GM11168 (cell line): ENCODE measurements around the gene ENPP3.

Experiments used
- in situ Hi-C: fragments of 300-500 bp; cut with MboI; formaldehyde crosslinking; loops from one replicate; pipeline ENCODE4 v1.12.0; 2022; ENCODE audit warnings: low sequenced_read_pairs; ENCODE audit not compliant: unreplicated experiment

The ENPP3 gene

DNA sequence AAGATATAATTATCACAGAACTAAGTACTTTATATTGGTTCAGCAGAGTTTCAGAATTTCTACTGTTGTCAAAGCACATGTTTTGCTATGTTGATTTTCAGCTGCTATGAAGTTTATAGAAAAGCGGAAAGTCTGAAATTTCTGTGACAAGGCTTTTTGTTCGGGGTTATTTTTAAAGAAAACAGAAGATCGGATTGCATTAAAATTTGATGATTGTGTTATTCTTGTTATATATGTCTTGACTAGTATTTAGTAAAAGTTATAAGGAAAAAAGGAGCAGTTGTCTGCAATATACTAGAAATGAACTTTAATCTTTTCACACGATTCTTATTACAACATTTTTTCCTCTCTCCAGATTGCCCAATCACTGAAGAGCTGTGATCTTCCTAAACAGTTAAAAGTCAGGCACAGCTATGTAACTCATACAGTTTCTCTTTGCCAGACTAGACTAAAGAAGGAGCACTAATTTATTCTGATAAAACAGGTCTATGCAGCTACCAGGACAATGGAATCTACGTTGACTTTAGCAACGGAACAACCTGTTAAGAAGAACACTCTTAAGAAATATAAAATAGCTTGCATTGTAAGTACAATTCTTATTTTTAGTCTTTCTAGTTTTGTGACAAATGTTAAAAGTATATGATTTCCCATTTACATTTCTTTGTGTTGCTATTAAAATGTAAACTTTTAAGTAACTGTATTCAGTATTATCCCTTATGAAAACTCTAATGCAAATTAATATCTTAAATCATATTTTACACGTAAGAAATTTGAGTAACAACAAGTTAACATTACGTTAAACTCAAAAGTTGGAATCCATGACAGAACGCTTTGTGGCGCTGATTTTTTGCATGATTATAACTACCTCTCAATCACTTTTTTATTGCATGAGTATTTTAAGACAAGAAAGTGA is at the start of gene ENPP3:
TSS of gene ENPP3 (plus strand) at position 423 of the 913 bp plus-strand sequence. CDS start at position 506, 83 bp downstream.
- in situ Hi-C loops, result no loop called here

DNA sequence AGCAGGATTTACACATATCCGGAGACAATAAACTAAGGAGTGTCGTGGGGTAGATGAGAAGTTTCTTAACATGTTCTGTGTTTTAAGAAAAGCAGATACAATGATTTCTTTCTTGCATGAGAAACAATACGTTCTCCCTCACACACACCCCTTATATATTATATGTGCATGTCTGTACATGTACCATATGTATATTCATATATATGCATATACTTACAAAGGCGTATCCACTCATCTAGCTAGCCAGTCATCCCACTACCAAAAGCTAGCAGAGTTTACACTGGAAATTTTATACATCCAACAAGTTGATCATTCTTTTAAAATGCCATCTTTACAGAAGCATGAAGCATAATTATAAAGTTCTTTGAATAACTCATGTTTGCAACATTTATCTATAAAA is 49.2 kb upstream of the ENPP3 start:
- in situ Hi-C loops, result no loop called here

DNA sequence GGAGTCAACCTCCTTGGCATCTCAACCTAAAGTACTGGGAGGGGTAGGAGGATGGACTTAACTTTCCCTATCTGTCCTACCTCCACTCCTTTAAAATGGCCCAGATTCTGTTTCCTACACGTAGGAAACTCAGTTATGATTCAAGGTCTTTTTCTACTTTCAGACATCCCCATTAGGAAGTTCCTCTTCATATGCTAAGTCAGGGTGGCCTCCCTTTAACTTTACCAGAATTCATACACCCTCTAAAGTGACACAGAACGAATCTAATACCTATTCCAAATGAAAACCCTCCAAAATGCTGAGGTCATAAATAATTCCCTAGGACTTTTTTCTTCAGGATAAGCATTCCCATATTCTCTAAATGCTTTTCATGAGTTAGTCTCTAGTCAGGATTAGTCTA is 48.5 kb upstream of the ENPP3 start:
- in situ Hi-C loops, result no loop called here

DNA sequence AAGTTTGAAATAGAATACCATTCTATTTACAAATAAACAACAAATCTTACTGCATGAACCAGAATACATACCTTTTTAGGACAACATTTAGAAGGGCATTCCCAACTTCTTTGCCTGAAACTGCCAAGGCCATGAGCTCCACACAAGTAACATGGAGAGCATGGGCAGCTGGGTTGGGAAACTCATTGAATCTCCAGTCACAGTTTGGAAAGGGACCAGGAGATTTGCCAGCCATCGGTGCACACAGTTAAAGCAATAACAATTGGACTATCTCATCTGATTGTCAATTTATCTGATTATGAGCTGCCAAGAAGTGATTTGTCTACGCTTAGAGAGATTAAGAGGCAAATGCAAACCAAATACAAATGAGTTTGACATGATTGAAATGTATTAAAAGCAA is 44.2 kb upstream of the ENPP3 start:
- in situ Hi-C loops, result no loop called here

DNA sequence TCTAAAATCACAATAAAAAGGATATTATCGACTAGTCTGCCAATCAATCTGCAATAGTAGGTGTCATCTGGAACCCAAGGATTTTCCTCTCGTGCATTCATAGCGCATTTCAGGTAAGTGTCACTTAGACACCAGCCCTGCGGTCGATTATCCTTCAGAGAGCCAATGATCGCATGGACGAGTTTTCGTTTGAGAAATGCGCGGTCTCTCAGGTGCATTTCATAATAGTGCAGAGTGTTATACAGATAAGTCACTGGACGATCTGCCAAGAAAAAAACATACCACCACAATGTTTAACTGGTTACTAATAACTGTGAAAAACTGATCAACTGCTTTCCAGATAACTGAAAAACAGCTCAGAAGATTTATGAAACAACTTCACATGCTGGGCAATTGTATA is 43.0 kb upstream of the ENPP3 start:
- in situ Hi-C loops, result no loop called here

DNA sequence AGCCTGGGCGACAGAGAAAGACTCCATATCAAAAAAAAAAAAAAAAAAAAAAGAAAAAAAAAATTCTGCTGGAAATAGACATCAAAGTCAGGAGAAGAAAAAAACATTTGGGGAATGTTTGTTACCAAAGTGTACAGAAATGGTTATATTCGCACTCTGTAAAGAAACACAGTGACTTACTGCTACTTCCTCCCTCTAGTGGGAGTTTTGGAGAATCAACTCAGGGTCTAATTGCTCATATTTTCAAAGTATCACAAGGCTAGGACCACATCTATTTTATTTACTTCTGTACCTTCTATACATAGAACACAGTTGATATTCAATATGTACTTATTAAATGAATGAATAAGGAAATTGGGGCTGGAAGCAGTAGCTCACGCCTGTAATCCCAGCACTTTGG is 39.7 kb upstream of the ENPP3 start:
- in situ Hi-C loops, result no loop called here

DNA sequence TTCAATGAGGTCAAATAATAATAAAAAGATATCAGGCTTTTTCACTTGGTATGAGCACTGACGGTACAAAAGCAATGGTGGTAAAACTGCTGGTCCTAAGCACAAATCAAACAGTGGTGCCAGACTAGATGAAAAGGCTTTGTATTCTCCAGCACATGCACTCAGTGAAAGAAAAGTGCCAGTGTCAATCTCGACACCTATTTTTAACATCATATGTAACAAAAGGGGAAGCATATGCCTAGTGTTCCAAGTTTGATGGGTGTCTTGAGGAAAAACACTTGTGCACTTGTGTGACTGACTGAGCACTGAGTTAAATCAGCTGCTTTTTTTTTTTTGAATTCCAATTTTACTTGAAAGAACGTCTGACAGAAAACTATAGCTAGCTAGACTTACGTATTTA is 36.4 kb upstream of the ENPP3 start:
- in situ Hi-C loops, result no loop called here

DNA sequence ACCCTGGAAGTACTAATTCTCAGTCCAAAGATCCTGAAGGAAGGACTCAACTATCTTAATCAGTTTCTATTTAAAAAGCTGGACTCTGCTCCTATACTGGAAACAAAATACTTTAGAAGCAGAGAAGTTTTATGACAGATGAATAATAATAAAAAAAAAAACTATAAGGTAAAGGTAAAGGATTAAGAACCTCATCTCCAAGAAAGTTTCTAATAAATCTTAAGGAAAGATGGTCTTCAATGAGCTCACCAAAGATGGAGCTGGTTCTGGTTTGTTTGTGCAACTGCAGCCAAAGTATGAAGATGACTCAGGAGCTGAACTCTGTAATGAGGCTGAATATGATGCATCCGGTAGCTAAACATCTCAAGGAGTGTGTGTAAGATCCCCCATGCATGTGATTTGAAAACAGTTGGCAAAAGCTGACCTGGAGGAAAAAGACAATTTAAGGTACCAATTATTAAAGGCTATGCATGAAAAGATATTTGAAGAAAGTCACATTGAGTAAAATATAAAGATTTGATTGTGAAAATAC is 34.3 kb upstream of the ENPP3 start:
- in situ Hi-C loops, result no loop called here

DNA sequence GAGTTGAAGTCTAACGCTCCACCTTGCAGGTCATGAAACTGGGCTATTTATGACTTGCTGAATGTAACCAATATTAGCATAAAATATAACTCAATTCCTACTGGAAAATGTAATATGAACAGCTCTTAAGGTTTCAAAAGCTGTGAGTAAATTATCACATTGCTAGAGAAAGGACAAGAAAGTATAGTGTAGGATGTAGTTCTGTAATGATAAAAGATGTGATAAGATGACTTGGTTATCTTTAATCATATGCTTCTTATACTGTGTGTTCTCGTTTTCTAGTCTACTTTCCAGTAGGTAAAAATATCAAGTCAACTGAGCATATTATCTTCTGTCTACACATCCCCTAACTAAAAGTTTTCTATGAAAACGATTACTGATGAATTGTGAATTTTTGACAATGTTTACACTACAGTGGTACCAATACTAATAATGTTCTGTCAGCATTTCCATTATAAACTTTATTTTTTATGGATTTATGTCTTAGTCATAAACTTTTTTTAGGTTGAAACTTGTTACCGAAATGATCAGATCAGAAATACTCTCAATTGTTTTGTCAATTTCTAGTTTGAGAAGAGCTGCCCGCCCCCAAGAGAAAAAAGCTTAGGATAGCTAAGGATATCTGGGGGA is 23.7 kb upstream of the ENPP3 start:
- in situ Hi-C loops, result no loop called here

DNA sequence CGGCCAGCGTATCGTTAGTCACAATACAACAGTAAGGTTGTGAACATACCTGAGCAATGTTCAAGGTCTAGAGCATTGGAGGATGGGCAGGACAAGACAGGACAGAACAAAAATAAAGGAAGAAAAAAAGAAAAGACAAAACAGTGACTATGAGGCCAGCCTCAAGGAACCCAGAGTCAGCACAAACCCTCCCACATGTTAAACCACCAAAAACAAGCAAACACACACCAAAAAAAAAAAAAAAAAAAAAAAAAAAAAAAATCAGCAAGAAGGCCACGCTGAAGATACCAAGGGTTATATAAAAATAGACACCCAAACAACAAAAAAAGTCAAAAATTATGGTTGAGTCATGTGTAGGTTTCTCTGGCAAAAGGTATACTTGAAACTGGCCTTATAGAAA is 21.8 kb upstream of the ENPP3 start:
- in situ Hi-C loops, result no loop called here

DNA sequence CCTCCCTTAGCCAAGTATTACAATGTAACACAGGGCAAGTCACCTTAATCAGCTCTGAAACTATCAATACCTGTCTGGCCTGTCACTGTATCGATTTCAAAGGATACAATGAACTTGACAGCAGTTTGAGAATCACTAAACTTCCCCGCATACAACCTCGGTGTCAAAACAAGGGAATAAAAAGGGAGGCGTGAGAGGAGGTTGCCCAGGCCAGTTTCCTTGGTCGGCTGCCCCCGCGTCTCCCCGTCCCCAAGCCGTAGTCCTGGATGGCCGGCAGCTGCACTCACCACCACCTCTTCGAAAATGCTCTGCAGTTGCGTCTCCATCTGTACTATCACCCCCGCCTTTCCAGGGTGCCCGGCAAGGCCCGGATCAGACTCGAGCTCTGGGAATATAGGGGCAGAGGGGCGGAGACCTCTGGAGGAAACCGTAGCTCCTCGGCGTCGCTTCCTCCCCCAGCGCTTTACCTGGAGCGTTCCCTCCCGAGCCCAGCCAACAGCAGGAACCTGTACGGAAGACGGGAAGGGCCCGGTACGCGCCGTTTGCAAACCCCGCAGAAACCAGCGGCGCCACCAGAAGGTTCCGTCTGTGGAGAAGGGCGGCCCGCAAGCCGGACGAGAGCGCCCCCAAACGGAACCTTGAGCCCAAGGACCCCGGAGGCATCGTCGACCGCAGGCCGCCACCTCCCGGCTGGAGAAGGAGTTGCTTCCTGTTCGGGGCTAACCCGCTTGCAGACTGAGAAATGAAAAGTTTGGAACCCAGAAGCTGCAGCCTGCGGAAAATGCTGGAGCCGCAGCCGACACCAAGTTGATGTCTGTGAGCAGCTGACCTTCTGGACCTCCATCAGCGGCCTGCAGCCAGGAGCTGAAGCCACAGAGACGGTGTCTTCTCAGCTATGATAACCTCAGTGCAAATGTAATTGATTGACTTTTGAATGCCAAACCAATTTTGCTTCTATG is 9.1 kb upstream of the ENPP3 start, which contains the start of gene MED23:
TSS of gene MED23 (minus strand) at position 519 of the 959 bp plus-strand sequence. CDS start at position 326, 193 bp downstream.
- in situ Hi-C loops, result no loop called here

DNA sequence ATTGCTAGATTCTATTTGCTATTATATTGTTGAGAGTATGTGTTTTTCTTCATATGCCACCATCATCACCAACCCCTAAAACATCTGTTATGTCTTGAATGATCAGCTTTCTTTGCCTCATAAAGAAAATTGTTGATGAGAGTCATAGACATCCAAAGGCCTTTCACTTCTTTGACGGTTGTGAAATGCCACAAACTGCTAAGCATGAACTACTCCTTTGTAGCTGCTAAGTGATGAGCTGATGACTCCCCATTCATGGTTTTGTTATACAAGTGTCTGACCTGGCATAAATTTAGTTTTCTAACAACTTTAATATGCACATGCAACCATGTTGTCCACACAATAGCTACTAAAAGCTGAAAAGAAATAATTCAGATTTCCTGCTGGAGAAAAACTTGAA is 8.4 kb upstream of the ENPP3 start:
- in situ Hi-C loops, result no loop called here

DNA sequence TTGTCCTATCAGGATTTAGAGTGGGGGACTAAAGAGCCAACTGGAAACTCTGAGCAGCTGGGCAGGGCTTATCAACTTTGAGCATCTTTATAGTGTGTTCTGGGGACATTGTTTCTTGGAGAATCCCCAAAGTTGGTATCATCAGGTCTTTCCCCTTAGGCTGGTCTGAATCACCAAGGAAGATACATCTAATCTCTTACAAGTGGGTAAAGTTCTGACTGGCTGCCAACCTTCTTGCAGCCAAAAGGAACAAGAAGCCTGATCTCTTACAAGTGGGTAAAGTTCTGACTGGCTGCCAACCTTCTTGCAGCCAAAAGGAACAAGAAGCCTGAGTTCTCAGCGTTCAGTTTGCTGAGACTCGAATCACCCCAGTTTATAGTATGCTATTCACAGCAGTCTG is 7.5 kb upstream of the ENPP3 start:
- in situ Hi-C loops, result no loop called here

DNA sequence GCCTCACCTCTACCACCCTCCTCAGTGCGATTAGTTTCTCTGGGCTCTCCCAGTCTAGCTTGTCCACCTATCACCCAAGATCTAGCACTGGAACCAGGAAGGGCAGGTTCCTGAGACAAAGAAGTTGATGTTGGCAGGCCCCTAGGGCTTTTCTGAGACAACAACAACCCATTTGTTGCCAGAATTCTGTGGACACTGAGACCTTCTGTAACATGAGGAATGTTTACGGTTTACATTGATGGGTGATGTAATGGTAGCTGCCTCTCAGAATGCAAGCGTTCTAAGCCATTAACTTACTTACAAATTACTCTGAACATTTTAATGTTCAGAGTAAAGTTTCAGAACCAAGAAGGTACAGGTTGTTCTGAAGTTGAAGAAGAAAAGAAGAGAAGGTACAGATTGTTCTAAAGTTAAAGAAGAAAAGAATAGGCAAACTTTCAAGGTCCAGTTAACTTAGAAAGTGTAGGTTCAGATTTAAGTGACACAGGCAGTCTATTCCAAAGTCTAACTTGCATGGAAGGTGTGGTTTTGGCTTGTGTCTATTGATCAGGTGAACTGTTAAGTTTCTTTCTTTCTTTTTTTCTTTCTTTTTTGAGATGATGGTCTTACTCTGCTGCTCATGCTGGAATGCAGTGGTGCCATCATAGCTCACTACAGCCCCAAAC is 5.3 kb upstream of the ENPP3 start:
- in situ Hi-C loops, result no loop called here

DNA sequence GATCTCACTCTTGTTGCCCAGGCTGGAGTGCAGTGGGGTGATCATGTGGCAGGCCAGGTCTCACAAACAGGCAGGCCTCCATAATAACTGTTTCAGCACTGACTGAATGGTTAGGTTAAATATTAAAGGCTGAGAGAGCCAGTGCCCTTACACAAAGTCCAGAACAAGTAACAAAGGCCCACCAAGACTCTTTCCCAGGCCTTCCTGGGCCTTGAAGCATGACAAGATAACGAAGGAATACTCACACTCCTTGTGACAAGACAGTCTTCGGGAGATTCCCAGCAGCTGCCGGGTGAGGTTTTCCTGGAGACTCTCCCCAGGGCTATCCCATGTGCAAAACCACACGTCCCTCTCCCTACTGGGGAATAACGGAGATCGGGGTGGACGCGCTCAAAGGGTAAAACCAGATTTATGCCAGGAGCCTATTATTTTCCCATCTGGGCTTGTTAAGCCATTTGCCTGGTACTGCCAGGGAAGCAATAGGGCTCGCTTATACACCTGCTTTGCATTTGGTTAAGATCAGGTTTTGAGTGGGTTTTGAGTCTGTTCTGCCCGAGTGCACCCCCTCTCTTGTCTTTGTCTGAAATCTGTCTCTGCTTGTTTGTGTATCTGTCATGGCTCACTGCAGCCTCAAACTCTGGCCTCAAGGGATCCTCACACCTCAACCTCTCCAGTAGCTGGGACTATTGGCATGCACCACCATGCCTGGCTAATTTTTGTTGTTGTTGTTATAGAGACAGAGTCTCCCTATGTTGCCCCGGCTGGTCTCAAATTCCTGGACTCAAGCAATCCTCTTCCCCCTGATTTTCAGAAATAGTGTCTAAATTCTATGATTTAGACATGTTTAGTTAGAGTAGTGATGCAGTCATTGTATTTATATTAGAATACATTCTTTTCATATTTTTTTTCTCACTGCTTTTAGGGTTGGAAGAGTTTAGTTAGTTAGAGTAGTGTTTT is 1.4 kb upstream of the ENPP3 start:
- in situ Hi-C loops, result no loop called here

DNA sequence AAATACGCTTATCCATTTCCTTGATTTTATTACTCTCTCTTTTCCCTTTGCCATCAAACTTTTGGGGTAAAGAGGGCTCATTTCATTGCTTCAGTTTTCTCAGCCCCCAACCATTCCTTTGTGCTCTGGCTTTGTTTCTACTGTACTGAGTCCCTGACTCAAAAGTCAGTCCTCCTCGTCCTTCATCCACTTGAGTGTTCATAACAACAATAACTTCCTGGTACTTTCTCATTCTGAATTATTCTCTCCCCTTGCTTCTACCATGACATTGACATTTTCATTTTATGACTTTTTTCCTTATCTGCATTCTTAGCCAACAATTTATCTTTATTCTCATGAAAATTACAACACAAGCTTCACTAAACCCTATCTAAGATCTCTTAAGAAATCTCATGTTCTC is 911 bp downstream of the ENPP3 start:
- in situ Hi-C loops, result no loop called here

DNA sequence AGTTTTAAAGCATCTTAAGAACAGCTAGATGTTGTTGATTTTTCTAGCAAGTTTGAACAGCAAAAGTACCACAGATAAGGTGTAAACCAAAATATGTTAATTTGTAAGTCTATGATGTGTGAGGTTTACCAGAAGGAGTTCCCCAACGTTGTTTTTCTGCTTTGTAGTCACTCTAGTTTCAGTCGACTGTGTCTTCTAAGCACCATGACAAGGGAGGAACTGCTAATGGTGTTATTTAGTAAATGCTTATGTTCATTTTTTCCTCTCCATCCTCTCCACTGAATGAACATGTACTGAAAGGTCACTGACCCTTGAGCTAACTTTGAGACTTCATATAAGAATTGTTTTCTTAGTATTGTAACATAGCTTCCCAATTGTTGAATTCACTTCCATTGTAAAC is 3.0 kb downstream of the ENPP3 start:
- in situ Hi-C loops, result no loop called here

DNA sequence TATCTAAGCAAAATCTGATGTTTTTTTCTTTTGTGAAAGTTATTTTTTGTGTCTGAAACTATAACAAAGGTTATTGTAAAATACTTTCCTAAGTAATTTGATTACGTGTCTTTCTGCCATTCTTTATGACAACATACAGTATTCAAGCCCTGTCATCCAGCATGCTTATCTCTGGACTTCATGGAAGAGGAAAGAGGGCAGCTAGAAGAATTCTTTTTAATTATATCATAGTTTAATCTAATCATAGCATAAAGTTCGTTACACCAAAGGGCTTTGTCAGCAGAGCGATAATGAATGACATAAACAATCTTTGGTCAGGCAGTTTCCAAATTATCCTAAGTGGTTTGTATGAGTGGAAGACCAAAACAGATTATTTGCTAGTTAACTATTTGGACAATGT is 3.5 kb downstream of the ENPP3 start:
- in situ Hi-C loops, result no loop called here

DNA sequence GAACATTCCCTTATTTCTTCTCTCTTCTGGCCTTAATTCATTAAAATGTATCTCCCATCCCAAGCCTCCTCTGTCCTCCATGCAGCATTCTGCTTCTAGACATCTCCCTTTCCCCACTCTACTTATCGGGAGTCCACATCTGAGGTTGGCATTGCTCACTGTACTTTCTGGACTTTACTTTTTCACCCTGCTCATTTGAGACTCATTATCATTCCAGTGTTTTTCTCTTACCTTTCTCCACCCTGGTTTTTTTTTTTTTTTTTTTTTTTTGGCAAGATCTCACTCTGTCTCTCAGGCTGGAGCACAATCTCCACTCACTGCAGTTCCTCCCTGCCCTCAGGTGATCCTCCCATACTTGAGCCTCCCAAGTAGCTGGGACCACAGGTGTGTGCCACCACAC is 4.5 kb downstream of the ENPP3 start:
- in situ Hi-C loops, result no loop called here
